Body of pancreas (tissue), 4 donors: ENCODE results near the gene TNPO1.

ENCODE experiments used
- CTCF ChIP-seq, 7 experiments: fragments of 450-650 bp in 4 of 7; fragments of 200-600 bp in 3 of 7; sonication (generic) in 3 of 7; IDR thresholded peaks; one replicate each; pipeline ENCODE4 v1.5.1; 2016 to 2019; ENCODE audit warnings: antibody characterized with exemption in 7 of 7
- POLR2A ChIP-seq, 3 donors: fragments of 450-650 bp; IDR thresholded peaks; one replicate each; pipeline ENCODE4 v1.6.1; 2016; ENCODE audit warnings: antibody characterized with exemption in 3 of 3, mild to moderate bottlenecking in 2 of 3

- TF ChIP-seq CTCF (IDR thresholded peaks at IDR 0.05) (no peak), POLR2A (IDR thresholded peaks at IDR 0.05) (no peak)
These were observed 142.8 kb downstream of the TNPO1 start for GRCh38 chr5:72959257-72959656.
